ENCODE measurements around the gene UBE3D. TPM values are rescaled to one million over a fixed set of nuclear protein-coding genes. Genes with fewer than 3 reads are reported as not detected.

Gene UBE3D
- polyA plus RNA-seq, 1 donor (not counting 4 experiments of a cell fraction or from before 2014, with no cell fraction given), result 6.3 TPM

DNA sequence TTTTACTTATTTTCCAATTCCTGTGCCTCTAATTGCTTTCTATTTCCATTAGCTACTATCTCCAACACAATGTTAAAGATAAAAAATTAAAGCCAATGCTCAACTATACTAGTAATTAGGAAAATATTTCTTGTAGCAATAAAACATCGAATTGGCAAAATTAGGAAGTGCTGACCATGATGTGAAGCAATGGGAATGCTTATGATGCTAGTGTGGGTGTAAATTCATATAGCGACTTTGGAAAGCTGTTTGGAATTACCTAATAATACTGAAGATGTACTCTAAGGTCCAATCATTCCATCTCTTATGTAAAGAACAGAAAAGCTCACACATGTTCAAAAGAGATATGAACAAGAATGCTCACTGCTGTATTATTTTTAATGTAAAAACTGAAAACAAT is 78.2 kb downstream of the UBE3D start:
- dilution Hi-C loops (cut with MboI; ENCODE audit: extremely low pct_ligation_motif_present, low sequenced_read_pairs), result no loop called here
- Histone ChIP-seq H3K9me3 (ENCODE audit: control insufficient read depth, low read depth, low read length) (no peaks in the 10 kb centered on the region), H3K9me1 (ENCODE audit: control insufficient read depth, extremely low read depth, insufficient read depth, low read length) (no peaks in the 10 kb centered on the region), H2AFZ (ENCODE audit: control insufficient read depth, low read length) (no peak overlapping the region), H3K4me1 (ENCODE audit: control insufficient read depth, extremely low read depth, insufficient read depth, low read length) (no peaks in the 10 kb centered on the region), H3K4me3 (ENCODE audit: control insufficient read depth in 2 of 3, extremely low read depth in 1 of 3, insufficient read depth in 2 of 3, low read depth in 1 of 3, low read length in 3 of 3) (no peak overlapping the region), H3K36me3 (ENCODE audit: control insufficient read depth in 2 of 2, extremely low read depth in 1 of 2, insufficient read depth in 2 of 2, low read length in 2 of 2) (no peaks in the 10 kb centered on the region), H4K20me1 (ENCODE audit: control insufficient read depth, extremely low read depth, insufficient read depth, low read length) (no peaks in the 10 kb centered on the region), H3K9ac (ENCODE audit: control insufficient read depth, extremely low read depth, insufficient read depth, low read length) (no peak overlapping the region), H3K4me2 (ENCODE audit: control insufficient read depth, extremely low read depth, insufficient read depth, low read depth, low read length) (no peak overlapping the region), H3K27me3 (ENCODE audit: control insufficient read depth, extremely low read depth, insufficient read depth, low read length) (no peaks in the 10 kb centered on the region), H3K79me2 (ENCODE audit: control insufficient read depth, insufficient read depth, low read length) (no peaks in the 10 kb centered on the region), H3K27ac (ENCODE audit: control insufficient read depth, insufficient read depth, low read length) (no peak overlapping the region)
- no peak for TF ChIP-seq EZH2 (IDR thresholded peaks at IDR 0.05; ENCODE audit: low read length)
- TF ChIP-seq CTCF (optimal IDR thresholded peaks at IDR 0.05 in 1 of 3, IDR thresholded peaks at IDR 0.05 in 1 of 3, conservative IDR thresholded peaks at IDR 0.05 in 1 of 3; ENCODE audit: extremely low read depth in 1 of 3, insufficient read depth in 2 of 3, low read length in 3 of 3), result no peak
- FAIRE-seq, result no peak
- DNase-seq (ENCODE audit: low read depth, low spot score), result no peak

GRCh38 chr6:82984720-82985119 is 80.9 kb downstream of the UBE3D start:
- H3K36me3 ChIP-seq (ENCODE audit: control insufficient read depth in 2 of 2, extremely low read depth in 1 of 2, insufficient read depth in 2 of 2, low read length in 2 of 2), result no peaks in the 10 kb centered on the region

More at GRCh38 chr6:82984720-82985119, 80.9 kb downstream of the UBE3D start:
- no peak for TF ChIP-seq CTCF (optimal IDR thresholded peaks at IDR 0.05 in 1 of 3, IDR thresholded peaks at IDR 0.05 in 1 of 3, conservative IDR thresholded peaks at IDR 0.05 in 1 of 3; ENCODE audit: extremely low read depth in 1 of 3, insufficient read depth in 2 of 3, low read length in 3 of 3)
- TF ChIP-seq EZH2 (IDR thresholded peaks at IDR 0.05; ENCODE audit: low read length), result no peak
- H3K9me1 ChIP-seq (ENCODE audit: control insufficient read depth, extremely low read depth, insufficient read depth, low read length), result no peaks in the 10 kb centered on the region
- no peak overlapping the region for H2AFZ ChIP-seq (ENCODE audit: control insufficient read depth, low read length)
- no peak overlapping the region for H3K9ac ChIP-seq (ENCODE audit: control insufficient read depth, extremely low read depth, insufficient read depth, low read length)
- dilution Hi-C loops (cut with MboI; ENCODE audit: extremely low pct_ligation_motif_present, low sequenced_read_pairs), result no loop called here
- no peaks in the 10 kb centered on the region for H4K20me1 ChIP-seq (ENCODE audit: control insufficient read depth, extremely low read depth, insufficient read depth, low read length)
- FAIRE-seq (no peak), DNase-seq (ENCODE audit: low read depth, low spot score) (no peak)
- H3K4me3 ChIP-seq (ENCODE audit: control insufficient read depth in 2 of 3, extremely low read depth in 1 of 3, insufficient read depth in 2 of 3, low read depth in 1 of 3, low read length in 3 of 3), result no peak overlapping the region
- H3K27me3 ChIP-seq (ENCODE audit: control insufficient read depth, extremely low read depth, insufficient read depth, low read length), result no peaks in the 10 kb centered on the region
- H3K79me2 ChIP-seq (ENCODE audit: control insufficient read depth, insufficient read depth, low read length), result no peaks in the 10 kb centered on the region
- H3K4me2 ChIP-seq (ENCODE audit: control insufficient read depth, extremely low read depth, insufficient read depth, low read depth, low read length), result no peak overlapping the region
- no peaks in the 10 kb centered on the region for H3K9me3 ChIP-seq (ENCODE audit: control insufficient read depth, low read depth, low read length)
- no peak overlapping the region for H3K27ac ChIP-seq (ENCODE audit: control insufficient read depth, insufficient read depth, low read length)
- no peaks in the 10 kb centered on the region for H3K4me1 ChIP-seq (ENCODE audit: control insufficient read depth, extremely low read depth, insufficient read depth, low read length)

Data from keratinocyte (primary cell).